ENCODE data around the gene CBLN3.

DNA sequence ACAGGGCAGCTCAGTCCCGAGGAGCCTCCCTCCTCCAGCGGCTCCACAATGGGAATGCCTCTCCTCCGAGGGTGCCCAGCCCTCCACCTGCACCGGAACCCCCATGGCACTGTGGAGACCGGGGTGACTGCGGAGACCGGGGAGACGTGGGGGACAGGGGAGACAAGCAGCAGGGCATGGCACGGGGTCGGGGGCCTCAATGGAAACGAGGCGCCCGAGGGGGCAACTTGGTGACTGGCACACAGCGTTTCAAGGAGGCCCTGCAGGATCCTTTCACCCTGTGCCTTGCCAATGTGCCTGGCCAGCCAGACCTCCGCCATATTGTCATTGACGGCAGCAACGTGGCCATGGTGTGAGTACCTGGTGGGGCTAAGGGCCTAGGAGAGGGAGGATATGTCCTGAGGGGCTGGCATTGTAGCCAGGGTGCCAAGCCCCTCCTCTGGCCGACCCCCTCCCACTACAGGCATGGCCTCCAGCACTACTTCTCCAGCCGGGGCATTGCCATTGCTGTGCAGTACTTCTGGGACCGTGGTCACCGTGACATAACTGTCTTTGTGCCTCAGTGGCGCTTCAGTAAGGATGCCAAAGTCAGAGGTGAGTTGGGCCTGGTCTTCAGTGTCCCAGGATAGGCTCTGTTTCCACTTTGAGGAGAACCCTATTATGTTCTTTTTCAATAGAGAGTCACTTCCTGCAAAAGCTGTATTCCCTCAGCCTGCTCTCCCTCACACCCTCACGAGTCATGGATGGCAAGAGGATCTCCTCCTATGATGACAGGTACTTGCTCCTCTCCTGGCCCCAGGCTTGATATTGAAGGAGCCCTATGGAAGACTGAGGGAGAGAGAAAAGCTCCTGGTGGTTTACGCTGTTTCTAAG, 3.0 kb upstream of the CBLN3 start:
- TF ChIP-seq EZH2phosphoT487 (IDR thresholded peaks at IDR 0.05; ENCODE audit: insufficient read depth, low read depth) (no peak), EZH2 (IDR thresholded peaks at IDR 0.05; ENCODE audit: insufficient read depth, poor library complexity, severe bottlenecking) (no peak)

Measured in GM23248 (cell line).